IMR-90 (cell line): ENCODE results near the gene DENND6B. TPM values are rescaled to one million over a fixed set of nuclear protein-coding genes. Genes with fewer than 3 reads are reported as not detected.

Experiments
- ATAC-seq: fragments of 200-7000 bp; cut with Tn5 transposase; 2 replicates; pipeline ENCODE4 v1.9.1; 2020; ENCODE audit warnings: low read depth, mild to moderate bottlenecking, moderate library complexity
- BruUV-seq: library from RNA; stranded (reverse); fragments of 400-500 nt; replicated peaks from 2 replicates; lab custom pipeline; 2021; lab: Mats Ljungman, UMichigan
- CTCF ChIA-PET: fragments of 300-600 bp; formaldehyde crosslinking; extraction: SDS; loops from one replicate; lab custom pipeline; 2021; ENCODE audit warnings: antibody characterized with exemption; lab: Yijun Ruan, JAX
- POLR2A ChIA-PET: fragments of 300-600 bp; sonication (Branson Sonifier 250); formaldehyde crosslinking; loops from one replicate; lab custom pipeline; 2022; ENCODE audit warnings: antibody characterized with exemption; ENCODE audit not compliant: unreplicated experiment; lab: Charles Lee
- DNase-seq: peaks from one replicate; pipeline ENCODE4 v3.0.0; 2013
- H2AFZ ChIP-seq: replicated peaks from 2 replicates; pipeline ENCODE3; 2013; ENCODE audit warnings: low read length, mild to moderate bottlenecking; ENCODE audit not compliant: poor library complexity
- H2AK5ac ChIP-seq: 2 replicates; pipeline ENCODE4 v1.6.1; 2013; ENCODE audit warnings: low read depth, low read length, inconsistent platforms
- H2AK9ac ChIP-seq: replicated peaks from 2 replicates; pipeline ENCODE3; 2013; ENCODE audit warnings: mild to moderate bottlenecking, low read depth, low read length, moderate library complexity; ENCODE audit not compliant: poor library complexity
- H2BK120ac ChIP-seq: 2 replicates; pipeline ENCODE4 v1.6.1; 2013; ENCODE audit warnings: low read depth, low read length, inconsistent platforms
- H2BK15ac ChIP-seq: 3 replicates; pipeline ENCODE4 v1.6.1; 2013; ENCODE audit warnings: low read depth, low read length, inconsistent platforms
- H2BK20ac ChIP-seq: 2 replicates; pipeline ENCODE4 v1.6.1; 2013; ENCODE audit warnings: low read depth, mild to moderate bottlenecking, inconsistent platforms, low read length, moderate library complexity
- H2BK5ac ChIP-seq: 2 replicates; pipeline ENCODE4 v1.6.1; 2013; ENCODE audit warnings: mild to moderate bottlenecking, low read depth, low read length, inconsistent platforms; ENCODE audit not compliant: poor library complexity, severe bottlenecking
- H3K14ac ChIP-seq: replicated peaks from 2 replicates; pipeline ENCODE4 v1.6.1; 2013; ENCODE audit warnings: low read depth, low read length, inconsistent platforms
- H3K18ac ChIP-seq: 2 replicates; pipeline ENCODE4 v1.6.1; 2013; ENCODE audit warnings: low read depth, low read length, control low read depth
- H3K23ac ChIP-seq: 2 replicates; pipeline ENCODE4 v1.6.1; 2013; ENCODE audit warnings: low read depth, low read length, inconsistent platforms
- H3K27ac ChIP-seq: 2 replicates; pipeline ENCODE4 v1.5.1; 2013; ENCODE audit warnings: mild to moderate bottlenecking, control low read depth, low read length; ENCODE audit not compliant: insufficient read depth
- H3K27me3 ChIP-seq: 2 replicates; pipeline ENCODE4 v1.6.1; 2013; ENCODE audit warnings: low read length; ENCODE audit not compliant: control insufficient read depth, insufficient read depth
- H3K36me3 ChIP-seq: 2 replicates; pipeline ENCODE4 v1.6.1; 2013; ENCODE audit warnings: low read length, mixed read lengths; ENCODE audit not compliant: control insufficient read depth, insufficient read depth
- H3K4ac ChIP-seq: 2 replicates; pipeline ENCODE4 v1.6.1; 2013; ENCODE audit warnings: low read depth, low read length, inconsistent platforms
- H3K4me1 ChIP-seq: 2 replicates; pipeline ENCODE4 v1.6.1; 2013; ENCODE audit warnings: low read length, mixed read lengths; ENCODE audit not compliant: control insufficient read depth, insufficient read depth
- H3K4me2 ChIP-seq: 2 replicates; pipeline ENCODE4 v1.6.1; 2013; ENCODE audit warnings: low read depth, mild to moderate bottlenecking, control low read depth, low read length, moderate library complexity
- H3K4me3 ChIP-seq: 2 replicates; pipeline ENCODE4 v1.5.1; 2013; ENCODE audit warnings: low read depth, mild to moderate bottlenecking, control low read depth, low read length, moderate library complexity; ENCODE audit not compliant: insufficient read depth
- H3K56ac ChIP-seq: 2 replicates; pipeline ENCODE4 v1.6.1; 2013; ENCODE audit warnings: low read length, inconsistent platforms; ENCODE audit not compliant: insufficient read depth; ENCODE audit errors: extremely low read depth
- H3K79me1 ChIP-seq, 2 experiments: 2 replicates each; pipeline ENCODE4 v1.6.1; 2013; ENCODE audit warnings: low read length in 2 of 2, inconsistent platforms in 1 of 2, low read depth in 1 of 2
- H3K9ac ChIP-seq: 2 replicates; pipeline ENCODE4 v1.6.1; 2013; ENCODE audit warnings: low read depth, low read length, control low read depth
- H3K9me1 ChIP-seq: 2 replicates; pipeline ENCODE4 v1.6.1; 2013; ENCODE audit warnings: low read length, inconsistent platforms; ENCODE audit not compliant: insufficient read depth
- H3K9me3 ChIP-seq: 2 replicates; pipeline ENCODE4 v1.6.1; 2013; ENCODE audit warnings: low read length; ENCODE audit not compliant: control insufficient read depth, insufficient read depth
- H4K20me1 ChIP-seq: 2 replicates; pipeline ENCODE4 v1.6.1; 2013; ENCODE audit warnings: low read length, inconsistent platforms; ENCODE audit not compliant: insufficient read depth
- H4K5ac ChIP-seq: 2 replicates; pipeline ENCODE4 v1.6.1; 2013; ENCODE audit warnings: mild to moderate bottlenecking, low read depth, low read length, control low read depth
- H4K8ac ChIP-seq, 2 experiments: 2 replicates each; pipeline ENCODE4 v1.6.1; 2013; ENCODE audit warnings: low read depth in 2 of 2, low read length in 2 of 2, control low read depth in 1 of 2, inconsistent platforms in 1 of 2
- H4K91ac ChIP-seq: 2 replicates; pipeline ENCODE4 v1.6.1; 2013; ENCODE audit warnings: low read depth, low read length, inconsistent platforms; ENCODE audit not compliant: insufficient read depth
- MAZ ChIP-seq: IDR thresholded peaks from 2 replicates; pipeline ENCODE4 v1.6.1; 2012; ENCODE audit warnings: low read depth, mild to moderate bottlenecking, low read length, improper control_type of control experiment, moderate library complexity, borderline replicate concordance
- NFE2L2 ChIP-seq: fragments of 150-350 bp; IDR thresholded peaks from 2 replicates; pipeline ENCODE4 v1.6.1; 2016; ENCODE audit warnings: low read depth, mild to moderate bottlenecking, low read length
- WGBS, 2 experiments: methylation state at CpG; one replicate each; pipeline versions ENCODE4 v1.1.5 to v1.1.7; 2013; ENCODE audit warnings: missing lambda C conversion rate in 2 of 2; ENCODE audit not compliant: insufficient read length in 1 of 2; ENCODE audit errors: extremely low coverage in 2 of 2; 5-methylcytosine and 5-hydroxymethylcytosine counted together
- dilution Hi-C: fragments of 300-500 bp; cut with HindIII; formaldehyde crosslinking; loops from one replicate; pipeline ENCODE4 v1.14.3; 2018; ENCODE audit warnings: low sequenced_read_pairs; ENCODE audit not compliant: unreplicated experiment
- in situ Hi-C: fragments of 300-500 bp; cut with MboI; formaldehyde crosslinking; loops from 3 replicates; pipeline ENCODE4 v1.14.3; 2019; ENCODE audit warnings: low sequenced_read_pairs, inconsistent platforms, mixed read lengths
- intact Hi-C: fragments of 100-400 bp; cut with micrococcal nuclease; formaldehyde crosslinking; loops from 2 replicates; pipeline ENCODE4 v1.10.0; 2022
- polyA plus RNA-seq, 3 experiments: library from polyadenylated mRNA; depleted of rRNA; stranded (reverse); fragments of >200 nt; gene quantifications; 2 replicates each; pipeline ENCODE4 v1.2.3, GENCODE V29; 2012; ENCODE audit warnings: low replicate concordance in 1 of 3
- total RNA-seq: library from RNA; depleted of rRNA; stranded (reverse); fragments of >200 nt; gene quantifications from 2 replicates; pipeline ENCODE4 v1.2.3, GENCODE V29; 2012

The DENND6B gene
- total and polyA plus RNA-seq, 2 of the 4 experiments (the other 2 are of a cell fraction), result 0.36 to 4.9 TPM

DNA sequence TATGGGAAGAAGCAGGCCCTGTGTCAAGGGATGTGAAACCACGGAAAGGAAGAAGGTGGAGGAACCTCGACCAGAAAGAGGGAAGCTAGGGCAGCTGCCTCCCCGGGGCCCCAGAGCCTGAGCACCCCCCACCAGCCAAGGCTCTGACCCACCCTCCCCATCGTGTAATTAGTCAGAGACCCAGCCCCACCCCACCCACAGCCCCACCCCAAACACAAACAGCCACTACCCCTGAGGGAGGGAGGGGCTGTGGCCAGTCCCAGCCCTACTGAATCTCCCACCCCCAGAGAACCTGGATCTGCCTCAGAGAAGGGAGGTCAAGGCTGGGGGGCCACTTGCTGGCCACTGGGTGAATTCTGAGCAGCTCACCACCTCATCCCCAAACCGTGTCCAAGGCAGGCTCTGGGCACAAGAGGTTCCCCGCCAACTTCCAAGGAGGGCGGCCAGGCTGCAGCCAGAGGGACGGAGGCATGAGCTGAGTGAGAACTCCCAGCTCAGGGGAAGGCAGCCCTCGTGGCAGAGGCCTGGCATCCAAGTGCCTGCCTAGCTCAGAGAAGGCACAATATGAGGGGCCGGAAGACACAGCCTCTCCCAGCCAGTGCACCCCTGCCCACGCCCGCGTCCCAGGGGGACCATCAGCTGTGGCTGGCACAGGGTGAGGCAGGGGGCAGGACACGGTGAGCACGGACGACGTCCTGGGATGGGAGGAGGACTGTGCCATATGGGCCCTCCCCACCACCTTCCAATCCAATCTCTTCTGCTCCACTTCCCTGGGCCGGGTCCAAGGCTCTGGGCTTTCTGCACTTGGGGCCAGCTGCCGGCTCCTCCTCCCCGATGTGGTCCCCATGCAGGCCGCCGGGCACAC is 22.1 kb downstream of the DENND6B start:
- Histone ChIP-seq H3K4me1 (peaks cover 69% of the 10 kb centered on the region), H3K56ac (peak overlapping the region; percentile 78), H4K20me1 (peaks cover 65% of the 10 kb centered on the region), H2AFZ (peak overlapping the region; percentile 53), H2AK5ac (peak overlapping the region; percentile 99), H2AK9ac (peak overlapping the region; percentile 95), H3K79me1 (peaks cover 0 to 44% of the 10 kb centered on the region in 2 experiments; a peak in 2 of 4 replicates), H2BK15ac (peak overlapping the region; percentile 65; the same call in 1 of the 3 replicates), H3K4ac (peak overlapping the region; percentile 99), H3K4me3 (peak overlapping the region; percentile 5; the same call in 1 of the 2 replicates), H3K14ac (peak overlapping the region; percentile 95), H3K18ac (peak overlapping the region; percentile 68), H2BK20ac (peak overlapping the region; percentile 47), H4K8ac (peak overlapping the region; percentile 71 to 92), H3K4me2 (peak overlapping the region; percentile 65), H2BK120ac (peak overlapping the region; percentile 91), H3K9me1 (peaks cover 22% of the 10 kb centered on the region), H3K27ac (peak overlapping the region; percentile 96), H3K23ac (peak overlapping the region; percentile 89), H3K9me3 (no peaks in the 10 kb centered on the region), H3K9ac (peak overlapping the region; percentile 81), H3K36me3 (peaks cover 24% of the 10 kb centered on the region; the same call in 1 of the 2 replicates), H2BK5ac (peak overlapping the region; percentile 95), H4K91ac (peak overlapping the region; percentile 97), H4K5ac (peak overlapping the region; percentile 79), H3K27me3 (no peaks in the 10 kb centered on the region)
- DNase-seq (no peak), ATAC-seq (no peak)
- WGBS, 2 experiments, result 82% methylated on average over 2 of the region's 22 CpGs; no CpG with 5 or more reads in 1 of the 2 experiments
- intact Hi-C loops (loop anchor here (5.0 kb wide), 1 partner anchor 32 kb away; the partner anchor contains the start of gene MAPK11), dilution Hi-C loops (no loop called here), in situ Hi-C loops (no loop called here)
- TF ChIP-seq NFE2L2 (no peak), MAZ (peak; percentile 37; the same call in 1 of the 2 replicates)
- ChIA-PET CTCF (interaction anchor here (0.6 kb wide), 1 partner anchor 28 kb away, joined by 3 read pairs; no protein-coding TSS in a partner anchor), POLR2A (interaction anchor here (1.2 kb wide), 1 partner anchor 10 kb away, joined by 6 read pairs; no protein-coding TSS in a partner anchor)
- no TSS peak for BruUV-seq
